HEK293T (cell line): ENCODE results near the gene BAHCC1.

ENCODE experiments used
- HDGF ChIP-seq: fragments of 450-650 bp; IDR thresholded peaks from 2 replicates; pipeline ENCODE4 v1.6.1; 2017; ENCODE audit warnings: antibody characterized with exemption, borderline replicate concordance
- SP1 ChIP-seq: fragments of 450-650 bp; IDR thresholded peaks from 2 replicates; pipeline ENCODE4 v1.6.1; 2017
- SUZ12 ChIP-seq: fragments of 450-650 bp; IDR thresholded peaks from 2 replicates; pipeline ENCODE4 v1.6.1; 2016; ENCODE audit warnings: mild to moderate bottlenecking

DNA sequence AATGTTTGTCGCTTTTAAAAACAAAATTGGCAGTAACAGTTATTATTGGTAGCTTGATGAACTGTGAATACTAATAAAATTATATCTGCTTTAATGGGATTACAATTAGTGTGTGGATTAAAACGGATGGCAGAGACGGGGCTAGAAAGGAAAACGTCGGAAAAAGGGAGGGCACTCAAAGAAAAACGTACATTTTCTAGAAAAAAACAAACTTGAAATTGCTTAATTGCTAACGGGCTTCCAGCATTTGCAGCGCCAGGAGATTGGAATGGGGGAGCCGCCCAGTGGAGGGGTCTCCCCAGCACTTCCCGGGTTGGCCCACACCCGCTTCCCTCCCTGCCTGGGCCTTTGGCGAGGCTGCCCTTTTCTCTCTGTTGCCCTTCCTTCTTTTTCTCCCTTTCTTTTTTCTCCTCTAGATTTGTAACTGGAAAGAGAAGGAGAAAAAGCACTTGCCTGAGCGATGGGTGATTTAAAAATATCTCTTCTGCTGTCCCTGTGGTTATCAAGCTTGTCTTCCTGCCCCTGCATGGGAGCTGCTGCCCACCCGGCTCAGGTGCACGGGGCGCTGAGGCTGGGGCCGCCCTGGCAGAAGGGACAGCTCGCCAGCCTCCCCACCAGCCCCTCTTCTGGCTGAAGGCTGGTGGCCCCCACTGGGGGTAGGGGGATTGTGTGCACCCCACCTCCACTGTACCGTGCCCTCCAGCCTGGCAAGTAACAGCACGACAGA, 5.9 kb downstream of the BAHCC1 start:
- TF ChIP-seq SUZ12 = no peak
- TF ChIP-seq SP1 = no peak
- no peak for TF ChIP-seq HDGF
